Measurements from ENCODE around the gene METTL9. TPM values are rescaled to one million over a fixed set of nuclear protein-coding genes. Genes with fewer than 3 reads are reported as not detected.
"Not testable (repeated sequence)": the region's sequence is repeated elsewhere in the genome, so short reads cannot be mapped to it uniquely, and the experiment has no call there.

METTL9 gene
- total RNA-seq, 1 donor from 2014 or later: 131 TPM

DNA sequence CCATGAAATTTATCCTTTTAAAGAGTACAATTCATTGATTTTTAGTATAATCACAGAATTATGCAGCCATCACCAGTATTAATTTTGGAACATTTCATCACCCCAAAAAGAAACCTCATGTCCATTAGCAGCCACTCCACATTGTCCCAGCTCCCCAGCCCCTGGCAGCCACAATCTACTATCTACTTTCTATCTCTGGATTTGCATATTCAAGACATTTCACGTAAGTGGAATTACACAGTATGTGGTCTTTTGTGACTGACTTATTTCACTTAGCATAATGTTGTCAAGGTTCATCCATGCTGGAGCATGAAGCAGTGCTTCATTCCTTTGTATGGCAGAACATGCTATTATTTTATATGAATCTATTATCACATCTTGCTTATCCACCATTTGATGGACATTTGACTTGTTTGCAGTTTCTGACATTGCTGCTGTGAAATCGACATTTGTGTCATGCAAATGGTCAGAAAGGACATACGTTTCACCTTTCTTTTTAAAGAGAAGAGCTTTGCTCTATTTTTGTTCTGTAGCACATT lies 10.7 kb downstream of the METTL9 start:
- DNase-seq (ENCODE audit: low read depth): no peak

DNA sequence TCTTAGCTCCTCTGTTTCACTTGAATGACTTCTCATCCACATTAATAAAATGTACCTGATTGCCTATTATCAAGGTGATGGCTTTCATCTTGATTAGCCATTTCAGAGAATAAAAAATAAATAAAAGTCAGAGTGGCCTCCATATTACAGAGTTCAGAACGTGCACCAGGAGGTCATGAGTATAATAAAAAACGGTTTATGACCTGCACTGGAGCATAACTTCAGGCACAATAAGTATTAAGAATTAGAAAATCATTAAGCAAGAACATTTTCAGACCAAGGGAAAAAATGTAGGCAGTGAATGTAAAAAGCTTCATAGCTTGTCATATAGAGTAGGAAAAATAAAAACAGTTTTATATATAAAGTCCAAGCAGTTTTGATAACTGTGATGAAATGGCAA lies 11.4 kb downstream of the METTL9 start:
- no peak for DNase-seq (ENCODE audit: low read depth)

DNA sequence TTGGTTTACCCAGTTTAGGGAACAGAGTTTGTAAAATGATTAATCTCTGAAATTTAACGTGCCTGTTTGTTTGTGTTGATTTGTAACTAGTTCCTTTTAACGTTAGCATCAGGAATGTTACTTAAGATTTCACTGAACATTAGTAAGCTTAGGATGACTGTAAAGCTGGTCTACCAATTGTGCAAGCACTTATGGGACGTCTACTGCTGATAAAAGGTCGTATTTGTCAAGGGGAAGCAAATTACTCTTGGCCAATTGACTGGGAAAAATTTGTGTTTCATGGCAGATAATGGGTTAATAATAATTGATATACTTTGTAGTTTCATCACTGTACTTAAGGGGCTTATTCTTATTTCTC lies 11.8 kb downstream of the METTL9 start:
- DNase-seq (ENCODE audit: low read depth): no peak

DNA sequence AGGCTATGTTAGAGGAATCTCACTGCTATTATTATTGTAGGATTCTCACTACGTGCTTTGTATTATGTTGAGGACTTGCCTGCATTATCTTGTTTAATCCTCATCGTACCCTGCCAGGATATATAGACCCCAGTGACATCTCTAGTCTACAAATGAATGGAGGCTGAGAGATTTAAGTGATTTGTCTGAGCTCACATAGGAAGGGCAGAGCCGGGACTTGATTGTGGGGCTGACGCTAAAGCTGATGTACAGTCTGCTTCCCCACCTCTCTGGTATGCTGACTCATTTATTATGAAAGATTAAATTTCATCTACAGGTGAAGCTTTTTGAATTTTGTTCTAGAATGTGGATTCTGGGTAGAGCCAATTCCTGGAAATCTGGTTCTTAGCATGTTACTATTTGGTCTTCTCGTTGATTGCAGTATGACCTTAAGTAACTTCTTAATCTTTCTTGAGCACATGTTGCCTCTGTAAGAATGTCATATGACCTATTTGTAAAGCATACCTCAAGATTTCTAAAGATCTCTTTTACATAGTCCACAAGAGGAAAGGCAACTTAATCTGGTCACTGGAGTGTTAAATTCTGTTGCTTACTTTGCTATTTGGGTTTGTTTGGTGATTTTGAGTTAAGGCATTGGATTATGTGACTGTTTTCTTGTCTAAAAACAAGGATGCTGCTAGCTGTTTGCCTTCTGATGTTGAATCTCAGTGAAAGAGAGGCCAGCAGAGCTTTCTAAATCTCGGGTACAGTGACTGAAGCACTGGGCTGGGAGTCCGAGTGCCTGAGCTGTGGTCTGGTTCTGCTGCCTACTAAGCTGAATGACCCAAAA lies 12.4 kb downstream of the METTL9 start:
- no peak for DNase-seq (ENCODE audit: low read depth)

DNA sequence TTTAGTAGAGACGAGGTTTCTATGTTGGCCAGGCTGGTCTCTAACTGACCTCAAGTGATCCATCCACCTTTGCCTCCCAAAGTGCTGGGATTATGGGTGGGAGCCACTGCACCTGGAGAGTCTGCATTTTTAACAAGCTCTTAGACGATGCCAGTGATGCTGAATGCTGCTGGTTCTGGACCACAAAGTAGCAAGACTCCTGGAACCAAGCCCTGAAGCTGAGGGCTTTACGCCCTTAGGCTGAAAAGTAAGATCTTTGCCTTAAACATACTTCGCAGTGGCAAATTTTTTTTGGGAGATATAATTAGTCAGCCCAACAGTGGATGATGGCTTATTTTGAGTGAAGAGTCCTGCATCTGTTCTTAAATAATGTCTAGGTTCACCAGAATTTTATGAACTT lies 14.0 kb downstream of the METTL9 start:
- no peak for DNase-seq (ENCODE audit: low read depth)

DNA sequence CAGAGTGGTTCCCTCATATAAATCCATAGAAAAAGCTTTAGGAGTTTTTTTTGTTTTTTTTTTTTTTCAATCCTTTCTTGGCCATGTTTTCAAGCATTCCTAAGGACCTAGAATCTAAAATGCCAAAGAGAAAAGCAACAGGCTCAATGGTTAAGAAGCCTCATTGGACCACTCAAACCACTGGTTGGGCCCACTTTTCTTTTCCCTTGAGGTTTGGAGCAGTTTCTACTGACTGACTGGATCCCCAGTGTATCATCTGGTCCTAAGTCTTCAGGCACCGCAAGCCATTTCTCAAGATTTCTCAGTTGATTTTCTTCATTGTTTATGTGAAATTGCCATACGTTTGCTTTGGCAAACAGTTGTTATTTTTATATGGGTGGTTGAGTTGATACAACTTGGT lies 14.4 kb downstream of the METTL9 start:
- DNase-seq (ENCODE audit: low read depth): no peak

DNA sequence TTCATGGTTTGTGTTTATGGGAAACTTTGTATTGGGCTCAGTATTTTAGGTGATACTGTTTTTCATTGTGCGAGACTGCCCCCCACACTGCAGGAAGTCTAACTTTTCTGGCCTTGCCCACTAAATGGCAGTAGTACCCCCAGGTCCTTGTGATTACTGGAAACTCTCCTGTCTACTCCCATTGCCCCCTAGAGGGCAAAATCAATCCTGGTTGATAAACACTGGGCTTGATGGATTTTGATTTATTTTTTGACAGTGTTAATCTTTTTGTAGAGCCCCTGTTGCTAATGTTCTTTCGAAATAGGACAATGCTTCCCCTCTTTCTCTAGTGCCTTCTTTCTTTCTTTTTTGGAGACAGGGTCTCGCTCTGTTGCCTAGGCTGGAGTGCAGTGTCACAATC lies 15.5 kb downstream of the METTL9 start:
- DNase-seq (ENCODE audit: low read depth): no peak

DNA sequence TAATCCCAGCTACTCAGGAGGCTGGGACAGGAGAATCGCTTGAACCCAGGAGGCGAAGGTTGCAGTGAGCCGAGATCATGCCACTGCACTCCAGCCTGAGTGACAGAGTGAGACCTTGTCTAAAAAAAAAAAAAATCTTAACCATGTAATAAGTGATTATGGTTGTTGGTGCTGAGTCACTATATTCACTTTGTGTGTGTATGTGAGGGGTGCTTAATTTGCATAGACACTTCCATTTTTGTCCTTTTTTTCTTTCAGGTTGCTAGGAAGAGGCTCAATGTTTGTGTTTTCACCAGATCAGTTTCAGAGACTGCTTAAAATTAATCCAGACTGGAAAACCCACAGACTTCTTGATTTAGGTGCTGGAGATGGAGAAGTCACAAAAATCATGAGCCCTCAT lies 18.2 kb downstream of the METTL9 start:
- no peak for DNase-seq (ENCODE audit: low read depth)

DNA sequence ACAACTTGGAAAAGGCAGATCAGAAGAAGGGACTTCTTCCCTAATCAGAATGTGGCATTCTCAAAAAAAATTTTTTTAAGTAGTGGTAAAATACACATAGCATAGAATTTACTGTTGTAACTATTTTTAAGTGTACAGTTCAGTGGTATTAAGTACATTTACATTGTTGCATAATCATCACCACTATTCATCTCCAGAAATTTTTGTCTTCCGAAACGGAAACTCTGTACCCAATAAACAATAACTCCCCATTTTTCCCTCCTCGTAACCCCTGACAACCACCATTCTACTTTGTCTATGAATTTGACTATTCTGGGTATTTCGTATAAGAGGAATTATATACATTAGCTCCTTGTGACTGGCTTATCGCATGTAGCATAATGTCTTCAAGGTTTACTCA lies 18.9 kb downstream of the METTL9 start:
- no peak for DNase-seq (ENCODE audit: low read depth)

DNA sequence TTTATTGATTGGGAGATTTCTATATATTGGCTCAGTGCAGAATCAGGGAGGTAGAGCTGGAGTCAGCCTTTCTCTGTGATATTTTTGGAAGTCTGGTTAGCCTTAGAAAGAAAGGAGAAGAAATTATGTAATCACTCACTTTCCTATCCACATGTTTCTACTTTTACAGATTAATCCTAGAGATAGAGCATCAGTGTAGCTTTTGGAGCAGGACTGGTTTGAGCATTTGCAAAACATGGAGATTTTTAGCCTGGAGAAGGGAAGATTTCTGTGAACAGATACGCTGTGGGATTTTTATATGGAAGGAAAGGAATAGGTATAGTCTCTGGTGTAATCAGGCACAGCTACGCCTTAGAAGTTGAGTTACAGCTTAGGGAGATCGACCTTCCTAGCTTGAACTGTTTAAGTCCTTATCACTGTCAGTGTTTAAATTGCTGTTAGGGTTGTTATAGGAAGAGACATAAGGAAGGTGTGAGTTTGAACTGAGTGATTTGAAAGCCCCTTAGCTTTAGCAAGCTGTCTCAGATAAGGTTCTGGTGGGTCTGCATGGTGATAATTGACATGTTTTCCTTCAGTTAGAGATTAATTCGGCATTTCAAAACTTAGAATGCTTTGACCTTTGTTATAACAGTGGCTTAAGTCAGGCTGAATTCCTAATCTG lies 20.5 kb downstream of the METTL9 start:
- no peak for DNase-seq (ENCODE audit: low read depth)

DNA sequence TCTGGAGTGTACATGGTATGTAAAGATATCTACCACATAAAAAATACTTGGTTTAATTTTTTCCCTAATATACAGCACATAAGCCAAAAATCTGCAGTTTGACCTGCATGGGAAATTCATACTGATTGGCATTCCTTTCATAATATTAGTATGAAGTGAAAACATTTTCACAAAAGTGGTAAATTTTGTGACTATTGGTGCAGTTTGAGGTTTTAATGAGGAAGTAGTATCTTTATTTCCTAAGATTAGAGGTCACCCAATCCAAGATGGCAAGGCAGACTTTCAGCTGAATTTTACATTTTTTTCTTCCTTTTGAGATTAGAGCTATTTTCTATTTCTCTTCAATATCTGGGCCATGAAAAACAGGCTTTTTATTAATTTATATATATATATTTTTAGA lies 21.2 kb downstream of the METTL9 start:
- DNase-seq (ENCODE audit: low read depth): no peak

DNA sequence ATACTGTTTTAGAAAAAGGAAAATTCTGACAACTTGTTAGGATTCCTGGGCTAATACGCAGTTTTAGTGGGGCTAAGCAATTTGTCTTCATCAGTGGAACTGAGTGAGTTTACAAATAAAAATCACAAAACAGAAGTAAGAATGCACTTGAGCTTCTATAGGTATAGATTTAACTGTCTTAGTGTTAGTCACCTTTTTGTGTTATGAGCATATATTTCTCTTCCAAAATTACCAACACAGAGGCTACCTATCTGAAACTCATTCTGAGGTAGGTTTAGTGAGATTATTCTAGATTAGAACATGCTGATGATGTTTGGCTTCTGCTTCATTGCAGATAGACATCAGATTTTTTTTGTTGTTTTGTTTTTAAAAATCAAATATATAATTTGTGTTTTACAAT lies 23.2 kb downstream of the METTL9 start:
- DNase-seq (ENCODE audit: low read depth): no peak

DNA sequence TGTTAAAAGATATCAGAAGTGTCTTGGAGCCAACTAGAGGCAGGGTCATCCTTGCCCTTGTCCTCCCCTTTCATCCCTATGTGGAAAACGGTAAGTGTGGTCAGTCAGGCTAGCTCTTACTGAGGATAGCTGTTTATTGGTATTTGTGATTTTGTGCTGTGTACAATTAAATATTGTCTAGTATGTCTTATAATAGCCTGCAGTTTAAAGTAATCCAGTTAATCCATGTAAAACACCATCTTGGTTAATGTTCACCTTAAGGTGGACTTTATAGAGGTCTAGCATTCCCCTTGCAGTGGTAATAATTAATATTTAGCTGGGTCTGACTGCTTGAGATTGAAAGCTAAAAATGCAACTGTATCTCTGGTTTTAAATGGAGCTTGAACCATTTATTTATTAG lies 25.6 kb downstream of the METTL9 start:
- DNase-seq (ENCODE audit: low read depth): no peak

DNA sequence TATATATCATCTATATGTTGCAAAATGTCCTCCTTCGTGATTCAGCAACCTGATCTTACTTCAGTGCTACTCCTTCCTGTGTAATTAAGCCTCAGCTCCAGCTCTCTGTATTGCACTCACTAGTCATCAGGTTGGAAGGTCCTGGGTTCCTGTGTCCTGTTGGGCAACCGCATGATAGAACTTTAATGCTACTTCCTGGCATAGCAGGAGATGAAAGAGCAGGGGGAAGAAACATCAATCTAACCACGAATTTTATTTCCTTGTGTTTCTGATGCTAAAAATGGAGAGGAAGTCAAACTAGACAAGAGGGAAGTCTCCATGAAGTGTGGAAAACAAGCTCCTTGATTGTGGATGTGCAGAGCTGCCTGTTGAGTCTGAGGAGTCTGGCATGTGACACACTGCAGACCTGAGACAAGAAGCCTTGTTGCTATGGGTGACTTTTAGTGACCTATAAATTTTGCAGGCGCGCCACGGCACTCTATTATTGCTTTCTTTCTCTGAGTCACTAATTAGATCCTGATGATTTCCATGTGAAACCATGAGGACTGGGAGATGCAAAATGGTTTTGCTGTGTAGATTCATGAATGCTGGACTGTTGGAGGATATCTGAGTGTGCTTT lies 27.4 kb downstream of the METTL9 start:
- no peak for DNase-seq (ENCODE audit: low read depth)

DNA sequence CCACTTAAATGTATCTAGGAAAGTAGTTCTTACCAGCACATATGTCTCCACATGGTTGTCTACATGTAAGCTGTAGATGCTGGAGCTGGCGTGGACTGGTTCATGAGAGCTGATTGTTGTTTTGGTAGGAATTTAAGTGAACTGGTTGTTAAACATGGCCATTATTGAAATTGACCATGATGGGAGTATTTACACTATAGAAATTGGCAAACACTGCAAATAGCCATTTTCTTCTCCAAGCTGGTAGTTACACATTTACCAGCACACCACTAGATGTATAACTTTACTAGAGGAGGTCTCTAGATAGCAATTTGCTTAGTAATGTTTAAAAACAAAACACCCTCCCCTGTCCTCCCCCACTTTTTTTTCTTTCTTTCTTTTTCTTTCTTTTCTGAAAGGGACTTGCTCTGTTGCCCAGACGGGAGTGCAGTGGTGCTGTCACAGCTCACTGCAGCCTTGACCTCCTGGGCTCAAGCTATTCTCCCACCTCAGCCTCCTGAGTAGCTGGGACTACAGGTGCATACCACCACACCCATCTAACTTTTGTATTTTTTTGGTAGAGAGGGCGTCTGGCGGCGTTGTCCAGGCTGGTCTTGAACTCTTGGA lies 28.8 kb downstream of the METTL9 start:
- no peak for DNase-seq (ENCODE audit: low read depth)

DNA sequence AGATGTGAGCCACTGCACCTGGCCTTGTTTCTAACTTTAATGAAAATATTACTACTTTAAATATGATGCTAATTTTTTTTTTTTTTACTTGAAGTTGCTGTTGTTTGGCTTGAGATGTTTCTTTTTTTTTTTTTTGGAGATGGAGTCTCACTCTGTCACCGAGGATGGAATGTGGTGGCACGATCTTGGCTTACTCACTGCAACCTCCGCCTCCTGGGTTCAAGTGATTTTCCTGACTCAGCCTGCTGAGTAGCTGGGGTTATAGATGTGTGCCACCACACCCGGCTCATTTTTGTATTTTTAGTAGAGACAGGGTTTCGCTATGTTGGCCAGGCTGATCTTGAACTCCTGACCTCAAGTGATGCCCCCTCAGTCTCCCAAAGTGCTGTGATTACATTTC lies 29.4 kb downstream of the METTL9 start:
- DNase-seq (ENCODE audit: low read depth): peak; percentile 22

DNA sequence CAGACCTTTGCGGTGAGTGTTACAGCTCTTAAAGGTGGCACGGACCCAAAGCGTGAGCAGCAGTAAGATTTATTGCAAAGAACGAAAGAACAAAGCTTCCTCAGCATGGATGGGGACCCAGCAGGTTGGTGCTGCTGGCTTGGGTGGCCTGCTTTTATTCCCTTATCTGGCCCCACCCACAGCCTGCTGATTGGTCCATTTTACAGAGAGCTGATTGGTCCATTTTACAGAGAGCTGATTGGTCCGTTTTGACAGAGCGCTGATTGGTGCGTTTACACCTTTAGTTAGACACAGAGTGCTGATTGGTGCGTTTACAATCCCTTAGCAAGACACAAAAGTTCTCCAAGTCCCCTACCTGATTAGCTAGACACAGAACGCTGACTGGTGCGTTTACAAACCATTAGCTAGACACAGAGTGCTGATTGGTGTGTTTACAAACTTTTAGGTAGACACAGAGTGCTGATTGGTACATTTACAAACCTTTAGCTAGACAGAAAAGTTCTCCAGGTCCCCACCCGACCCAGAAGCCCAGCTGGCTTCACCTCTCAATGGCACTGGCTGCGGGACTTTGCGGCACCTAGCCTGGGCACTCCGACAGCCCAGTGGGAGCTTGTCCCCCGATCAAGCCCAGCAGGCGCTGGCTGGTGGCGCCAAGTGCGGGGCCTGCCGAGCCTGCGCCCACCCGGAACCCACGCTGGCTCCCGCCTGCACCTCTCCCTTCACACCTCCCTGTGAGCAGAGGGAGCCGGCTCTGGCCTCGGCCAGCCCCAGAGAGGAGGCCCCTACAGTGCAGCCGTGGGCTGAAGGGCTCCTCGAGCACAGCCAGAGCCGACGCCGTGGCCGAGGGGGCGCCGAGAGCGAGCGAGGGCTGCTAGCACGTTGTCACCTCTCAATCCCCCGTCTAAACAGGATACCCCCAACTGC lies 30.5 kb downstream of the METTL9 start:
- not testable (repeated sequence) for DNase-seq (ENCODE audit: low read depth)

DNA sequence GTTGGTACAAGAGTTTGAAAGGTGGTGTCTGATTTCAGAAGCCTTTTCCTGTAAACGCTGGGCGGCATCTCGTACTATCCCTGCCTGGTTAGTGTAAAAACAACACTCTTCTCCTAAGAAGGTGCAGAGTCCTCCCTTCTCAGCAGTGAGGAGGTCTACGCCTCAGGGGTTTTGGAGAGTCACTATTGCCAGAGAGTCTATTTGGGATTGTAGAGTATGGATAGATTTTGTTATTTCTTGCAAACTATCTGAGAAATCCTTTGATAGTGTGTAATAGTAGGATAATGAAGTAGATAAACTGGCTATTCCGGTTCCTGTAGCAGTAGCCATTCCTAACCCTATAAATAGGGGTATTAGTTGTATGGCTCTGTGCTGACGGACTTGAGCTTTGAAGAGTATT lies 31.5 kb downstream of the METTL9 start:
- not testable (repeated sequence) for DNase-seq (ENCODE audit: low read depth)

DNA sequence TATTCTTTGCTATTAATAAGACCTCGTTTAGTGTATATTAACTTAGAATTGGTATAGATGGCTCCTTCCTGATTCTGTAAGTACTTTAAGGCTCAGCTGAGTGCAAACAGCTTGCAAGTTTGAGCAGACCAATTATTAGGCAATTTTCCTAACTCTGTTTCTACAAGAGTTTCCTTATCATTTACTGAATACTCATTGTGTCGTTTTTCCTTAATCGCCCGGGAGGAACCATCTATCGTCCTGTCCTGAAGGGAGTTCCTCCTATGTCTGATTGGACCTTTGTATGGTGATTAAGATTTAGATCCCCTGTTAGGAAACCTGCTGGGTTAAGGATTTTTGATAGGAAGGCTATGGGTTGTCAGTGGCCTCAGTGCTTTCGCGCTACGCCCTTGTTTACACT lies 32.0 kb downstream of the METTL9 start:
- not testable (repeated sequence) for DNase-seq (ENCODE audit: low read depth)

DNA sequence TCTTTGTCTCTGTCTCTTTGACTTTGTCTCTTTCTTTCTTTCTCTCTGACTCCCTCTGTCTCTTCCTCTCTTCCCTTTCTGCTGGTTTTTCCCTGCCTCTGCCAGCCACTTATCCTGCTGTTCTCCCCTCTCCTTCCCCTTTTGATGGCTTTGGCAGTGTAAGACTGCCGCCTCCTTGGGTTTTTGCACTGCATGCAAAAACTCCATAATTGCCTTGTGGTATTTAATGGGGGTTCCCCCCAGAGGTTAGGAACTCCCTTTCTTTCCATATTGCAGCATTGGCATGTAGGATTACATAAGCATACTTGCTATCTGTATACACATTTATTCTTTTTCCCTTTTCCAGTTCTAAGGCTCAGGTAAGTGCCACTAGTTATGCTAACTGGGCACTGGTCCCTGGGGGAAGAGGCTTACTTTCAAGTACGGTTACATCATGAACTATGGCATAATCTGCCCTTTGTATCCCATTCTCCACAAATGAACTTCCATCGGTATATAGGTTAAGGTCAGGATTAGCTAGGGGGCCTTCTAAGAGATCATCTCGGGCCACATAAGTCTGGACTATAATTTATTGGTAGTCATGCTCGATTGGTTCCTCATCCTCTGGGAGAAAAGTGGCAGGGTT lies 32.7 kb downstream of the METTL9 start:
- DNase-seq (ENCODE audit: low read depth): not testable (repeated sequence)

All from myocyte (in vitro differentiated cells).